SK-N-SH (cell line): ENCODE results near the gene TEAD3. TPM values are rescaled to one million over a fixed set of nuclear protein-coding genes. Genes with fewer than 3 reads are reported as not detected.

Source experiments
- CTCF ChIA-PET: fragments of 300-600, 350-600 bp; formaldehyde crosslinking; extraction: SDS; loops from one replicate; lab custom pipeline; 2021; lab: Yijun Ruan, JAX
- POLR2A ChIA-PET: fragments of 350-600 bp; sonication (Branson Sonifier 250); formaldehyde crosslinking; extraction: SDS; loops from one replicate; lab custom pipeline; 2020; ENCODE audit warnings: antibody characterized with exemption, inconsistent platforms; lab: Yijun Ruan, JAX
- DNase-seq: peaks from one replicate; pipeline ENCODE4 v3.0.0; 2012
- H2AFZ ChIP-seq: fragments of 200-600 bp; sonication (generic); 2 replicates; pipeline ENCODE4 v1.8.1; 2016; ENCODE audit warnings: antibody characterized with exemption, mild to moderate bottlenecking, low read depth
- H3F3A ChIP-seq: fragments of 200-600 bp; sonication (generic); replicated peaks from 2 replicates; pipeline ENCODE3; 2016; ENCODE audit warnings: antibody characterized with exemption, mild to moderate bottlenecking; ENCODE audit not compliant: insufficient read depth
- H3K27ac ChIP-seq, 2 experiments: fragments of 200-500 bp in 1 of 2; fragments of 200-600 bp in 1 of 2; sonication (Bioruptor generic) in 1 of 2; sonication (generic), shearing (Covaris generic) in 1 of 2; 2 replicates each; pipeline versions ENCODE4 v1.5.1 to v1.6.1; 2014 to 2016; ENCODE audit warnings: low read depth in 2 of 2, inconsistent platforms in 1 of 2, low read length in 1 of 2, mild to moderate bottlenecking in 1 of 2, mixed read lengths in 1 of 2
- H3K27me3 ChIP-seq: fragments of 200-600 bp; sonication (generic), shearing (Covaris generic); 2 replicates; pipeline ENCODE4 v1.6.1; 2016; ENCODE audit warnings: mixed run types; ENCODE audit not compliant: insufficient read depth
- H3K36me3 ChIP-seq, 2 experiments: fragments of 200-500 bp in 1 of 2; fragments of 200-600 bp in 1 of 2; sonication (Bioruptor generic) in 1 of 2; sonication (generic) in 1 of 2; replicated peaks in 1 of 2; 2 replicates each; pipeline versions ENCODE3 to v1.5.1; 2014 to 2016; ENCODE audit warnings: low read length in 1 of 2, mild to moderate bottlenecking in 1 of 2; ENCODE audit not compliant: insufficient read depth in 2 of 2, control insufficient read depth in 1 of 2
- H3K4me1 ChIP-seq, 2 experiments: fragments of 200-500 bp in 1 of 2; fragments of 200-600 bp in 1 of 2; sonication (Bioruptor generic) in 1 of 2; sonication (generic), shearing (Covaris generic) in 1 of 2; 2 replicates each; pipeline versions ENCODE4 v1.5.1 to v1.6.1; 2014 to 2016; ENCODE audit warnings: low read depth in 1 of 2, low read length in 1 of 2, mixed run types in 1 of 2; ENCODE audit not compliant: insufficient read depth in 2 of 2, control insufficient read depth in 1 of 2
- H3K4me2 ChIP-seq: fragments of 200-600 bp; sonication (generic), shearing (Covaris generic); 2 replicates; pipeline ENCODE4 v1.6.1; 2017; ENCODE audit warnings: mixed run types
- H3K4me3 ChIP-seq, 2 experiments: fragments of 200-500 bp in 1 of 2; fragments of 200-600 bp in 1 of 2; sonication (Bioruptor generic) in 1 of 2; sonication (generic), shearing (Covaris generic) in 1 of 2; 2 replicates each; pipeline versions ENCODE4 v1.5.1 to v1.8.1; 2014 to 2016; ENCODE audit warnings: low read depth in 2 of 2, inconsistent platforms in 1 of 2, low read length in 1 of 2, mild to moderate bottlenecking in 1 of 2, mixed read lengths in 1 of 2, moderate library complexity in 1 of 2
- H3K79me2 ChIP-seq: fragments of 200-600 bp; sonication (generic); 2 replicates; pipeline ENCODE4 v1.8.1; 2017; ENCODE audit warnings: mild to moderate bottlenecking; ENCODE audit not compliant: insufficient read depth
- H3K9ac ChIP-seq: fragments of 200-600 bp; sonication (generic); 2 replicates; pipeline ENCODE4 v1.6.1; 2017; ENCODE audit warnings: mixed run types
- H3K9me2 ChIP-seq: fragments of 200-600 bp; sonication (generic); 2 replicates; pipeline ENCODE4 v1.6.1; 2017; ENCODE audit warnings: mixed run types
- H3K9me3 ChIP-seq: fragments of 200-600 bp; sonication (generic); 2 replicates; pipeline ENCODE4 v1.6.1; 2017; ENCODE audit warnings: mixed run types, mild to moderate bottlenecking, moderate library complexity
- H4K20me1 ChIP-seq: fragments of 200-600 bp; sonication (generic); 2 replicates; pipeline ENCODE4 v1.6.1; 2017; ENCODE audit warnings: mild to moderate bottlenecking, mixed run types; ENCODE audit not compliant: insufficient read depth
- CHD2 ChIP-seq: fragments of 150-350 bp; IDR thresholded peaks from 2 replicates; pipeline ENCODE4 v1.6.1; 2018; ENCODE audit warnings: low read length; ENCODE audit not compliant: partially characterized antibody
- ELF1 ChIP-seq: IDR thresholded peaks from 2 replicates; pipeline ENCODE4 v1.4.0; 2012
- EP300 ChIP-seq, 2 experiments: IDR thresholded peaks; 2 replicates each; pipeline versions ENCODE4 v1.4.0 to v1.6.1; 2012; ENCODE audit warnings: borderline replicate concordance in 1 of 2, low read depth in 1 of 2, low read length in 1 of 2
- FOSL2 ChIP-seq: IDR thresholded peaks from 2 replicates; pipeline ENCODE4 v1.4.0; 2012; ENCODE audit warnings: low read depth, mild to moderate bottlenecking, moderate library complexity, borderline replicate concordance
- FOXJ3 ChIP-seq: sonication (generic); formaldehyde crosslinking; IDR thresholded peaks from 2 replicates; pipeline ENCODE4 v1.5.1; 2020; ENCODE audit warnings: mild to moderate bottlenecking, missing genetic modification reagents
- GABPA ChIP-seq: IDR thresholded peaks from 2 replicates; pipeline ENCODE4 v1.4.0; 2012; ENCODE audit warnings: low read depth, mild to moderate bottlenecking
- JUND ChIP-seq: IDR thresholded peaks from 2 replicates; pipeline ENCODE4 v1.4.0; 2012
- MEF2A ChIP-seq: IDR thresholded peaks from 2 replicates; pipeline ENCODE4 v1.4.0; 2012; ENCODE audit warnings: low read depth, borderline replicate concordance
- MXI1 ChIP-seq: IDR thresholded peaks from 2 replicates; pipeline ENCODE4 v1.6.1; 2012; ENCODE audit warnings: mild to moderate bottlenecking, low read depth, low read length, improper control_type of control experiment
- NFIC ChIP-seq: IDR thresholded peaks from 2 replicates; pipeline ENCODE4 v1.4.0; 2012; ENCODE audit warnings: borderline replicate concordance
- NRF1 ChIP-seq: IDR thresholded peaks from 2 replicates; pipeline ENCODE4 v1.6.1; 2012; ENCODE audit warnings: low read depth, mild to moderate bottlenecking, low read length
- PBX3 ChIP-seq: IDR thresholded peaks from 2 replicates; pipeline ENCODE4; 2012
- POLR2AphosphoS5 ChIP-seq: IDR thresholded peaks from 2 replicates; pipeline ENCODE4 v1.6.1; 2012; ENCODE audit warnings: low read depth, low read length
- RAD21 ChIP-seq: IDR thresholded peaks from 2 replicates; pipeline ENCODE4 v1.6.1; 2012; ENCODE audit warnings: mild to moderate bottlenecking, low read length
- RCOR1 ChIP-seq: fragments of 150-350 bp; IDR thresholded peaks from 2 replicates; pipeline ENCODE4 v1.6.1; 2017; ENCODE audit warnings: antibody characterized with exemption, low read length
- RFX5 ChIP-seq: IDR thresholded peaks from 2 replicates; pipeline ENCODE4 v1.6.1; 2012; ENCODE audit warnings: mild to moderate bottlenecking, improper control_type of control experiment, low read length
- RXRA ChIP-seq: IDR thresholded peaks from 2 replicates; pipeline ENCODE4 v1.4.0; 2012; ENCODE audit warnings: low read depth, mild to moderate bottlenecking, borderline replicate concordance
- SIN3A ChIP-seq: IDR thresholded peaks from 2 replicates; pipeline ENCODE4 v1.6.1; 2012; ENCODE audit warnings: low read depth, mild to moderate bottlenecking, low read length, moderate library complexity, borderline replicate concordance
- SMC3 ChIP-seq: IDR thresholded peaks from 2 replicates; pipeline ENCODE4 v1.6.1; 2012; ENCODE audit warnings: low read depth, low read length, improper control_type of control experiment
- TAF1 ChIP-seq: IDR thresholded peaks from 2 replicates; pipeline ENCODE4 v1.6.1; 2012; ENCODE audit warnings: low read depth, mild to moderate bottlenecking, low read length, moderate library complexity, borderline replicate concordance
- TCF12 ChIP-seq: IDR thresholded peaks from 2 replicates; pipeline ENCODE4 v1.4.0; 2012
- TEAD4 ChIP-seq: IDR thresholded peaks from 2 replicates; pipeline ENCODE4 v1.4.0; 2012; ENCODE audit warnings: mild to moderate bottlenecking, borderline replicate concordance; ENCODE audit not compliant: insufficient read depth
- YY1 ChIP-seq: IDR thresholded peaks from 2 replicates; pipeline ENCODE4 v1.4.0; 2012; ENCODE audit warnings: low read depth, mild to moderate bottlenecking
- WGBS: methylation state at CpG from one replicate; pipeline ENCODE4 v1.1.6; 2017; ENCODE audit warnings: low lambda C conversion rate; 5-methylcytosine and 5-hydroxymethylcytosine counted together
- polyA plus RNA-seq, 3 experiments: library from polyadenylated mRNA; depleted of rRNA; stranded (reverse); fragments of >200 nt; gene quantifications; 2 replicates each; pipeline ENCODE4 v1.2.3, GENCODE V29; 2012
- TF ChIP-seq, protein P1 (sequence below): fragments of 150-350 bp; IDR thresholded peaks from 2 replicates; pipeline ENCODE4 v1.6.1; 2017; ENCODE audit warnings: antibody characterized with exemption, low read length, low read depth, borderline replicate concordance
- TF ChIP-seq, protein P2 (sequence below): IDR thresholded peaks from 2 replicates; pipeline ENCODE4 v1.4.0; 2012; ENCODE audit warnings: low read depth
- TF ChIP-seq, protein P3 (sequence below): IDR thresholded peaks from 2 replicates; pipeline ENCODE4 v1.4.0; 2012; ENCODE audit warnings: low read depth, borderline replicate concordance

The TEAD3 gene
- polyA plus RNA-seq, 1 of the 3 experiments (the other 2 are of a cell fraction) = 7.1 TPM

- POLR2A ChIA-PET = no interaction called here
- Histone ChIP-seq H3F3A (peaks cover 19% of the 10 kb centered on the region), H3K9ac (no peak overlapping the region), H4K20me1 (peaks cover 20% of the 10 kb centered on the region), H3K4me1 (peaks cover 9 to 16% of the 10 kb centered on the region in 2 experiments; a peak in 3 of 4 replicates), H3K4me2 (no peak overlapping the region), H3K27me3 (no peaks in the 10 kb centered on the region), H3K79me2 (peaks cover 25% of the 10 kb centered on the region), H3K27ac (no peak overlapping the region), H3K4me3 (no peak overlapping the region), H3K9me2 (no peaks in the 10 kb centered on the region), H3K9me3 (no peaks in the 10 kb centered on the region), H2AFZ (no peak overlapping the region), H3K36me3 (peaks cover 12 to 22% of the 10 kb centered on the region in 2 experiments)
- CTCF ChIA-PET = interaction anchor here (1.3 to 6.6 kb wide), 6 partner anchors 8 to 272 kb away, joined by 3 to 102 read pairs (median 22); partner anchors contain the start of genes FANCE and PPARD
- no peak for TF ChIP-seq NFIC
- TF ChIP-seq RXRA = no peak
- TF ChIP-seq MEF2A = no peak
- TF ChIP-seq RAD21 = no peak
- no peak for TF ChIP-seq SMC3
- TF ChIP-seq POLR2AphosphoS5 = no peak
- no peak for TF ChIP-seq NRF1
- no peak for TF ChIP-seq ELF1
- TF ChIP-seq, protein P1, sequence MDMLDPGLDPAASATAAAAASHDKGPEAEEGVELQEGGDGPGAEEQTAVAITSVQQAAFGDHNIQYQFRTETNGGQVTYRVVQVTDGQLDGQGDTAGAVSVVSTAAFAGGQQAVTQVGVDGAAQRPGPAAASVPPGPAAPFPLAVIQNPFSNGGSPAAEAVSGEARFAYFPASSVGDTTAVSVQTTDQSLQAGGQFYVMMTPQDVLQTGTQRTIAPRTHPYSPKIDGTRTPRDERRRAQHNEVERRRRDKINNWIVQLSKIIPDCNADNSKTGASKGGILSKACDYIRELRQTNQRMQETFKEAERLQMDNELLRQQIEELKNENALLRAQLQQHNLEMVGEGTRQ = no peak
- TF ChIP-seq GABPA = no peak
- TF ChIP-seq MXI1 = no peak
- no peak for TF ChIP-seq JUND
- TF ChIP-seq, protein P2, sequence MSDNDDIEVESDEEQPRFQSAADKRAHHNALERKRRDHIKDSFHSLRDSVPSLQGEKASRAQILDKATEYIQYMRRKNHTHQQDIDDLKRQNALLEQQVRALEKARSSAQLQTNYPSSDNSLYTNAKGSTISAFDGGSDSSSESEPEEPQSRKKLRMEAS = no peak
- no peak for TF ChIP-seq RCOR1
- no peak for DNase-seq
- WGBS = 100% methylated on average over 1 of the region's 1 CpG
Observed at GRCh38 chr6:35465646-35466045, 31.2 kb downstream of the TEAD3 start.

DNA sequence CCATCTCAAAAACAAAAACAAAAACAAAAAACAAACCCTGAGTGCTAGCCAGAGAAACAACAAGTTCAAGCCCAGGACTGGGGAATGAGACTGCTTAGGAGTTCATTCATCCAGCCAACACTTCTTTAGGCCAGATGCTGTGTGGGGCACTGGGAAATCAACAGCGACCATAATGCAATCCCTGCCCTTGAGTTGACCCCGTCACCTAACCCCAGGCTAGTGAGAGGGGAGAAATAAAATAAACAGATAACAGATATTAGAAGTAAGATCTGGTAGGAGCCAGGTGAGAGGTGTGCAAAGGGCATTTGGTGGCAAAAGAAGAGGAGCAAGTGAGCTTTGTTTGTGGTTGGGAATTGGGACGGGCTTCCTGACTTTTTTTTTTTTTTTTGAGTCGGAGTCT, 33.6 kb downstream of the TEAD3 start:
- DNase-seq = no peak
- Histone ChIP-seq H3F3A (peaks cover under 1% of the 10 kb centered on the region), H4K20me1 (no peaks in the 10 kb centered on the region), H3K9me2 (no peaks in the 10 kb centered on the region), H3K27me3 (no peaks in the 10 kb centered on the region), H2AFZ (no peak overlapping the region), H3K4me1 (peaks cover 0 to 5% of the 10 kb centered on the region in 2 experiments; a peak in 1 of 4 replicates), H3K4me2 (no peak overlapping the region), H3K27ac (no peak overlapping the region), H3K36me3 (peaks cover 0 to 5% of the 10 kb centered on the region in 2 experiments), H3K4me3 (no peak overlapping the region), H3K9me3 (no peaks in the 10 kb centered on the region), H3K9ac (no peak overlapping the region), H3K79me2 (peaks cover 2% of the 10 kb centered on the region)
- TF ChIP-seq, protein P3, sequence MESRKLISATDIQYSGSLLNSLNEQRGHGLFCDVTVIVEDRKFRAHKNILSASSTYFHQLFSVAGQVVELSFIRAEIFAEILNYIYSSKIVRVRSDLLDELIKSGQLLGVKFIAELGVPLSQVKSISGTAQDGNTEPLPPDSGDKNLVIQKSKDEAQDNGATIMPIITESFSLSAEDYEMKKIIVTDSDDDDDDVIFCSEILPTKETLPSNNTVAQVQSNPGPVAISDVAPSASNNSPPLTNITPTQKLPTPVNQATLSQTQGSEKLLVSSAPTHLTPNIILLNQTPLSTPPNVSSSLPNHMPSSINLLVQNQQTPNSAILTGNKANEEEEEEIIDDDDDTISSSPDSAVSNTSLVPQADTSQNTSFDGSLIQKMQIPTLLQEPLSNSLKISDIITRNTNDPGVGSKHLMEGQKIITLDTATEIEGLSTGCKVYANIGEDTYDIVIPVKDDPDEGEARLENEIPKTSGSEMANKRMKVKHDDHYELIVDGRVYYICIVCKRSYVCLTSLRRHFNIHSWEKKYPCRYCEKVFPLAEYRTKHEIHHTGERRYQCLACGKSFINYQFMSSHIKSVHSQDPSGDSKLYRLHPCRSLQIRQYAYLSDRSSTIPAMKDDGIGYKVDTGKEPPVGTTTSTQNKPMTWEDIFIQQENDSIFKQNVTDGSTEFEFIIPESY = no peak
- TF ChIP-seq ELF1 = no peak
- TF ChIP-seq FOXJ3 (CRISPR knock-in tag) = no peak
- TF ChIP-seq PBX3 = no peak
- TF ChIP-seq RCOR1 = no peak
- TF ChIP-seq CHD2 = no peak
- TF ChIP-seq RFX5 = no peak
- TF ChIP-seq TCF12 = no peak
- no peak for TF ChIP-seq FOSL2
- no peak for TF ChIP-seq SIN3A
- TF ChIP-seq TEAD4 = no peak
- TF ChIP-seq TAF1 = no peak
- TF ChIP-seq EP300 (IDR thresholded peaks at IDR 0.05; ENCODE audit: borderline replicate concordance in 1 of 2, low read depth in 1 of 2, low read length in 1 of 2) = no peak
- TF ChIP-seq, protein P2 = no peak
- TF ChIP-seq MXI1 = no peak
- TF ChIP-seq YY1 = no peak
- ChIA-PET CTCF (interaction anchor here (1.0 kb wide), 1 partner anchor 121 kb away, joined by 3 read pairs; no protein-coding TSS in a partner anchor), POLR2A (no interaction called here)
- 80% methylated on average over 4 of the region's 4 CpGs for WGBS
